Activated T-helper 9 cell treated with anti-CD3 and anti-CD28 coated beads, Interleukin-2, amount 50 U/mL, for 16 hours (primary cell): ENCODE results near the gene CD244.
A peak's percentile ranks its signal among the peaks of the same experiment; 100 is the strongest.
"Not testable (repeated sequence)": the region's sequence is repeated elsewhere in the genome, so short reads cannot be mapped to it uniquely, and the experiment has no call there.

Experiments
- DNase-seq: peaks from one replicate; pipeline ENCODE4 v3.0.0-alpha.2; 2020; ENCODE audit warnings: low read depth

CD244 gene

DNA sequence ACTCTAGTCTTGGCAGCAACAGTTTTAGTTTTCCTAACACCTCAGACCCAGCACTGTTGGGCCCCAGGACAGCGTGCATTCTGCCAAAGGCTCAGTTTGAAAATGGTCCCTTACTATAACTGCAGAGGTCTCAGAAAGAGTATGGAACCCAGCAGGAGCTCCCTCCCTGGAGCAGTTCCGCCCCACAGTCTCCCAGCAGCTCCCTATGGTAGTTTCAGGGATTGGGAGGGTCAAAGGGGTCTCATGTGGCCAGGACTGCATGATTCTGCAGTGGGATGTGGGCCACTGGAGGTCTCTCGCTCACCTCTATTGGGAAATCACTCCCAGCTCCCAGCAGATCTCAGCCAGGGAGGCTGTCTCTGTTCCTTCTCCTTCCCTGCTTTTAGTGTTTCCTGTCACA is 54.4 kb downstream of the CD244 start:
- DNase-seq: no peak

DNA sequence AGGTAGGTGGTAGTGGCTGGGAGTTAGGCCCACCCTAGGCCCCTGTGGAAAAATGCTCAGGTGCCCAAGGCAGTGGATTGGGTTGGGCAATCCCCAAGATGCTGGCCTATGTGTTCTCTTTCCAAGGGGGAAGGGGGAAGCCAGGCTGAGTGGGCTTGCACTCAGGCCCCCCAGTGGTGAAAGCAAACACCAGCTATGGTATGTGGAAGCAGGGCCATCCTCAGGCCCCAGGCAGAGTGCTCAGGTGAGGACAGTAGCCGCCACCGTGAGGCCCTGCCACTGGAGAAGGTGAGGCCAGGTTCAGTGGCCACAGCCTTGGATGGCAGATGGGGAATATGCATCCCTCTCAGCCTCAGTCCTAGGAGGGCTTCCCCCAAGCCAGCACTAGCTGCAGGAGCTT is 54.9 kb downstream of the CD244 start:
- DNase-seq: no peak

DNA sequence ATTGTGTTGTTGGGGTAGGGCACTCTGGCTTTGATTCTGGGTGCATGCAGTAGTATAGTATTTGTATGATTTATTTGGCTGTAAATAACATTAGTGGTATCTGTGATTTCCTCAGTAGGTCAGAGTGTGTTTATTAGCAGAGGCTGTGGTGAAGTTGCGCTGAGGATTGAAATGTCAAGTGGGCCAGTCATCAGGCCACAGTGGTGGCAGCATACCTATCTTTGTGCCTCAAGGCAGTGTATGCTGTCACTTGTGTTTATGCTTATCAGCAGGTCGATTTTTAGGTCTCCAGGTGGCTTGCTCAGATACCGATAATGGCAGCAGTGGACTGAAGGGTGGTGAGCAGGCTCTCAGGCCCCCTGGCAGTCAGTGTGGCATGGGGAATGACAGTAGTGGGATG is 55.4 kb downstream of the CD244 start:
- DNase-seq: no peak

DNA sequence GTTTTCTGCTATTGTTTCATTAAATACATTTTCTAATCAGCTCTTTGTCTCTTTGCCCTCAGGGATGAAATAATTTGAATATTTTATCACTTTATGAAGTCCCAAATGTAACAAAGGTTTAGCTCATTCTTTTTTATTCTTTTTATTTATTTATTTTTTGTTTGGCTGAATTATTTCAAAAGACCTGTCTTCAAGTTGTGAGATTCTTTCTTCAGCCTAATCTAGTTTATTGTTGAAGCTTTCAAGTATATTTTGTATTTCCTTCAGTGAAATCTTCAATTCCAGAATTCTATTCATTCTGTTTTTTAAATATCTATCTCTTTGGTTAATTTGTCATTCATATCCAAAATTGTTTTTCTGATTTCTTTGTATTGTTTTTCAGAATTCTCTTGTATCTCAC is 55.9 kb downstream of the CD244 start:
- no peak for DNase-seq

DNA sequence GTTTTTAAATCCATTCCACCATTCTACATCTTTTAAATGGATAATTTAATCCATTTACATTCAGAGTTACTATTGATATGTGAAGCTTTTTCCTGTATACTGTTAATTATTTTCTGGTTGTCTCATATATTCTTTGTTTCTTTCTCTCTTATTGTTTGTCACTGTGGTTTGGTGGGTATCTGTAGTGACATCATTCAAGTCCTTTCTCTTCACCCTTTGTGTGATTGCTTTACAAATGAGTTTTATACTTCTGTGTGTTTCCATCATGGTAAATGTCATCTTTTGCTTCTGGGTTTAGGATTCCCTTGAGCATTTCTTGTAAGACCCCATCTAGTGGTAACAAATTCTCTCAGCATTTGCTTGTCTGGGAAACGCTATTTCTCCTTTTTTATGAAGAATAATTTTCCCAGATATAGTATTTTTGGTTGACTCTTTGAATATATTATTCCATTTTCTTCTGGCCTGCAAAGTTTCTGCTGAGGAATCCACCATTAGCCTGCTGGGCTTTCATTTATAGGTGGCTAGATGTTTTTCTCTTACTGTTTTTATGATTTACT is 56.5 kb downstream of the CD244 start:
- no peak for DNase-seq

DNA sequence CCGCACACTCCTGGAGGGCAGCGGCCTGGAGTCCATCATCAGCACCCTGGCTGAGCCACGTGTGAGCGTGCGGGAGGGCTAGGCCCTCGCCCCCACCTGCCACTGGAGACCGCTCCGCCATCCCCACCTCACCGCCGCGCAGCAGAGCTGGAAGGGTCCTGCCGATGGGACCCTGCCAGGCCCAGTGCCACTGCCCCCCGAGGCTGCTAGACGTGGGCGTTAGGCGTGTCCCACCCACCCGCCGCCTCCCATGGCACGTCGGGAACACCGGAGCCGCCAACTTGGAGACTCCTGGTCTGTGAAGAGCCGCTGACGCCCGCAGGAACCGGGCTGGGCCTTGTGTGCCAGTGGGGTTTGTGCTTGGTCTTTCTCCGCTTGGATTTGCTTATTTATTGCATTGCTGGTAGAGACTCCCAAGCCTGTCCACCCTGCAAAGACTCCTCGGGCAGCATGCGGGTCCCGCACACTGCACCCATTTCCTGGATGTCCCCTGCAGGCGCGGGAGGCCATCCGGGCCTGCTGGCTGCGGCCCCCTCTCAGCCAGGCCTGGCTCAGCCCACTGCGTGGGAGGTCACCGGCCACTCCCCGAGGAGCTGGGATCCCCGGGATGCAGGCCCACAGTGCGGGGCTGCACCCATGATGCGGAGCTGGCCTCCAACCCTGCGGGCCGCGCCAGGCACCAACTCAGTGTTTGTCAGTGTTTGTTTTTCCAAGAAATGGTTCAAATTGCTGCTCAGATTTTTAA is 60.7 kb downstream of the CD244 start:
- DNase-seq: no peak

DNA sequence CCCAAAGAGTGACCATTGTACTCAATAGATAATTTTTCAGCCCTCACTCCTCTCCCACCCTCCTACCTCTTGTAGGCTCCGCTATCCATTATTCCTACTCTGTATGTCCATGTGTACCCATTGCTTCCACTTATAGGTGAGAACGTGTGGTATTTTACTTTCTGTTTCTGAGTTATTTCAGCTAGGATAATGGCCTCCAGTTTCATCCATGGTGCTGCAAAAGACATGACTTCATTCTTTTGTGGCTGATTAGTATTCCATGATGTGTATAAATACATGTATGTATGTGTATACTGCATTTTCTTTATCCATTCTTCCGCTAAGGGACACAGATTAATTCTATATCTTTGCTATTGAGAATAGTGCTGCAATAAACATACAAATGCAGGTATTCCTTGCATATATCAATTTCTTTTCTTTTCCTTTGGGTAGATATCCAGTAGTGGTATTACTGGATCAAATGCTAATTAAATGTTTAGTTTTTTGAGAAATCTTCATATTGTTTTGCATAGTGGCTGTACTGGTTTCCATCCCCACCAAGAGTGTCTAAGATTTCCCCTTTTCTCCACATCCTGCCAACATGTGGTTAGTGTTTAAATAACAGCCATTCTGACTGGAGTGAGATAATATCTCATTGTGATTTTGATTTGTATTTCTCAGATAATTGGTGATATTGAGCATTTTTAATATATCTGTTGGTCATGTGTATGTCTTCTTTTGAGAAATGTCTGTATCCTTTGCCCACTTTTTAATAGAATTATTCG is 61.9 kb downstream of the CD244 start:
- DNase-seq: no peak

DNA sequence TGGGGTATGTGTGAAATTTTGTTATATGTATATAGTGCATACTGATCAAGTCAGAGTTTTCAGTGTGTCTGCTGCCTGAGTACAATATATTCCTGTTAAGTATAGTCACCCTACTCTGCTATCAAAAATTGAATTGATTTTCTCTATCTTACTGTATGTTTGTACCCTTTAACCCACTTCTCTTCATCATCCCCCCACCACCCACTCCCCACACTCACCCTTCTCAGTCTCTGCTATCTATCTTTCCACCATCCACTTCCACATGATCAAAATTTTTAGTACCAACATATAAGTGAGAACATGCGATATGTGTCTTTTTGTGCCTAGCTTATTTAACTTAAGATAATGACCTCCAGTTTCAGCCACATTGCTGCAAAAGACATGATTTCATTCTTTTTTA is 62.5 kb downstream of the CD244 start:
- no peak for DNase-seq

DNA sequence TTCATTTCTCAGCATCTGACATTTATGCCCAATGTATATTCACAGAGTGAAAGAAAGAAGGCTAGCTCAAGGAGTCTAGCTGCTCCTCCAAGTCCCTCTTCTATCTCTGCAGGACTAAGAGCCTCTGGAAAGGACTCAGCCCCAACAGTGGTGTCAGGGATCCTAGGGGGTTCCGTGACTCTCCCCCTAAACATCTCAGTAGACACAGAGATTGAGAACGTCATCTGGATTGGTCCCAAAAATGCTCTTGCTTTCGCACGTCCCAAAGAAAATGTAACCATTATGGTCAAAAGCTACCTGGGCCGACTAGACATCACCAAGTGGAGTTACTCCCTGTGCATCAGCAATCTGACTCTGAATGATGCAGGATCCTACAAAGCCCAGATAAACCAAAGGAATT is 63.0 kb downstream of the CD244 start:
- DNase-seq: no peak

DNA sequence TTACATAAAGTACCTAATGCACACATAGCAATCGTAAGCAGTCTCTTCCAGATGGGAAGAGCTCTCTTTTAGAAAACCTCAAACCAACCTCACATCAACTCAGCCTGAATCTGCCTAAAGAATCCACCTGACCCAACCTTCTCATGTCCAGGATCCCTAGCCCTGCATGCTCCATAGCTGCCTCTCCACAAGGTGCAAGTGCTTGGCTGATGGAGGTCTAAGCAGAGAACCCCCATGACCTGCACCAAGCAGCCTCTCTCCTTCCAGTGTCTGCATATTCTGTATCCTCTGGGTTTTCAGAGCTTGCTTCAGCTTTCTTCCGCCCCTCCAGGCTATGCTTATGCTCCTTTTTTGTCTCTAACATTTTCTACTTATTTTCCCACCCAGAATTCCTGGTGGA is 64.2 kb downstream of the CD244 start:
- DNase-seq: no peak

DNA sequence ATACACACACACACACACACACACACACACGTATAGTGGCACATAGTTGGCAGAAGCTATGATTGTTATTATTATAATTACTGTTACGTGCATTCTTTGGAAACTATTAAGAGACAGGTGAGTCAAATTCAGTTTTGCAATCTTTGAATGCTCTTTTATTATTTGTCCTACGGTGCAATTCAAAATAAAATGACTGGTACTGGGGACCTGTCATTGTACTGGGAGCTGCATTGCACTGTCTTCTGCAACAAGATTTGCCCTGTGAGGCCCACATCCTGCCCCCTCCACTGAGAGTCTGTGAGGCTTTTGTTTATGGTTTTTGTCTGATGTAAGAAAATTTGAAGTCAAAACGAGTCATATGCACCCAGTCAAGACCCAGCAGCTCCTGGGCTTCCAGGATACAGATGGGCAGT is 64.8 kb downstream of the CD244 start:
- peak; percentile 30 for DNase-seq

DNA sequence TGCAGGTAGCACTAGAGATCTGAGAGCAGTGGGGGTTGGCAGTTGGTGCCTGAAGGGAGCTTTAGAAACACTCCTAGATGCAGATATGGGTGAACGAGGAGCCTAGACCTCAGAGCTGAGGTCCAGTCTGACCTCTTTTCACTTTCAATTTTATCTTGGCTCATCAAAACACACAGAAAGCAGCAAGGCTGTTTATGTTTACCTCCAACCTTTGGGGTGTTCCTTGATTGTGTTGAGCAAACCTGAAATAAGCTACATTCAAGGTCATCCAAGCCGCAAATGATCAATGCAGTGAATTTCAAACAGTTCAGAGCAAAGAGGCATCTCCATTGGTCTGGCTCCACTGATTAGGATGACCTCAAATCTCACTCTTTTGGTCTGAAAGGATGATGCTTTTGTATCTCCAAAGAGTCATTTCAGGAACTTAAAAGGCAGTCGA is 65.4 kb downstream of the CD244 start:
- DNase-seq: no peak

DNA sequence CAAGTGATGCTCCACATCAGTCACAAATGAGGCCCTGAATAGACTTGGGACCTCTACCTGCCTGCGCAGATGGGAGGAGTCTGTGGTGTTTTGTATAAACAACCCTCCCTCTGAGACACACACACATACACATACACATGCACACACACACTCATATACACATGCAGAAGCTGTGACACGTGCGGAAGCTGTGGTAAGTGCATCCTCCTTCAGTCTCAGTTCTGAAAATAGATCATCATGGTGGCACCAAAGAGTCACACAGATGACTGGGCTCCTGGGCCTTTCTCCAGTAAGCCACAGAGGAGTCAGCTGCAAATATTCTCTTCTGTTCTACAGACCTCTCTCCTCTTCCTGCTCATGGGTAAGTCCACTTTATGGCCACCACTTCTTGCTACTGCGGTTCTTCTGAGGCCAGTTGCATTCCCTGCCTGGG is 66.7 kb downstream of the CD244 start, which contains the start of gene LY9:
Gene LY9, plus strand, starts transcription at position 224 of the 433 bp plus-strand sequence. Its CDS starts 14 bp downstream, at position 238.
- peak; percentile 67 for DNase-seq

DNA sequence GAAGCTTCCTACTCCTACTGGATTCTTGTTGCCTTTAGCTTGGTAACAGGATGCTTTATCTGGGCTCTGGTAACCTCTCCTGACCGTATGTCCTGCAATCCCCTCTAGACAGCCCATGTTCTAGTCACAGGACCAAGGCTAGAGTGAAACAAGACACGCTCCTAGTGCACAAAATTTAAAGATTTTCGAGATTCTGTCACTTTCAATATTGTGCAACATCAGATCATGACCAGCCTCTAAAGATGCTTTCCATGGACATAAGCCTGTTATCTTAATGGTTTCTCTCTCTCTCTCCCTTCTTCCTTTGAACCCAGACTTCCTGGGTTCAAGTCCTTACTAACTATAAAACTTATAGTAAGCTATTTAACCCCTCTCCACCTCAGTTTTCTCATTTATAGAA is 68.3 kb downstream of the CD244 start:
- no peak for DNase-seq

DNA sequence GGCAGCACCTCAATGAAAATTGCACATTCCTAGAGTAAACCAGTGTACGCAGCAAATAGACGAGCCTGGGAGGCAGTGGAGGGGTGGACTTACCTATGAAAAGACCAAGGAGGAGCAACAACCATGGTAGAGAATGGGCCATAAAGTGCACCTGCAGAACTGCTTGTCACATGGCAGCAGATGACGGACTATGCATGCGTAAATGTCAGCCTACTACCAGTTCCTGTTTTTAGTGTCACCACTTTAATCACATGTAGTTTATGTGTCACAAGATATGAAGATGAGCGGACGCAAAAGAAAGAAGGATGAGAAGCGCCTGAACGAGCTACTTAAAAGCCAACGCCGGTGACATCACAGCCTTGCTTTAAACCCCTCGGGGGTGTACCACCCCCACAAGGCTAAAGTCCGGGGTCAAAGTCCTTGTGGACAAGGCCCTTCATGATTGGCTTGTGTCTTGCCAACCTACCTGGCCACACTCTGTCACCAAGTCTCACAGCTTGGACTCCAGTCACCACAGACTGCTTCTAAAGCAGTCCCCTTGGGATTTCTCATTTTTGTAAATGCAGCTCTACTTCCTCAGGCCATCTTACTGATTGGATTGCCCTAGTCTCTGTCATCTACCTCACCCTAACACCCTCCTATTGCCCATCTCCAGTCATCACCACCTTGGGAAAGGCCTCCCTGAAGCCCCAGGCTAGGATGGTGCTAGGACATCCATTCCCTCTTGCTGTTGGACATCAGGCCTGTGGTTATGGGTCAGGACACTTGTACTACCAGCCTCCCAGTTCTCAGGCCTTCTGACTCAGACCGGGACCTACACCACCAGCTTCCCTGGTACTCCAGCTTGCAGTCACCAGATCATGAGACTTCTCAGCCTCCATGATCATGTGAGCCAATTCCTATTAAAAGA is 72.7 kb downstream of the CD244 start:
- no peak for DNase-seq

DNA sequence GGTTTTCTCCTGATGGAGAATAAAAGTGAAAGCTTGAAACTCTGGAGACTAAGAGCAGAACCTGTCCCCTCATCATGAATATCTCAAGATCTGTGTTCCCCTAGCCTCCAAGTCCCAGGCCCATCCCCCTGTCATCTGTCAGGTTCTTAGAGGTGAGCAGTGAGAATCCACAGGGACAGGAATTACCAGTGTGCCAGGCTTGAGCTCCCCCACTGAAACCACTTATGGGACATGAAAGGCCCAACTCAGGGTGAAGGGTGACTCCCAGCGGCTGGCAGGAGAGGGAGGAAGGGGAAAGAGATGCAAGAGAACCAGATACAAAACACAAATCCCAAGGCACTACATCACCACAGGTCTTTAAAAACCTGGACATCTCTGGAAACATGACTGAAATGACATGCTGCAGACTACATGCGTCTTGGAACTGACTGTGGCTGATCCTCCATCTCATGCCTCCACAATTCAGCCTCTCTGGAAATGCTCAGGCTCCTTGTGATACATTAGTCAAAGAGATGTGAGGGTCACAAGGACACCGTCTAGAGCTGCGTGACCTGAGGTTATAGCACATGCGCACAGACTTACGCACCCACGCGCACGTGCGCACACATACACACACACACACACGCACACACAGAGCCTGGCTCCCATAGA is 73.5 kb downstream of the CD244 start:
- no peak for DNase-seq

DNA sequence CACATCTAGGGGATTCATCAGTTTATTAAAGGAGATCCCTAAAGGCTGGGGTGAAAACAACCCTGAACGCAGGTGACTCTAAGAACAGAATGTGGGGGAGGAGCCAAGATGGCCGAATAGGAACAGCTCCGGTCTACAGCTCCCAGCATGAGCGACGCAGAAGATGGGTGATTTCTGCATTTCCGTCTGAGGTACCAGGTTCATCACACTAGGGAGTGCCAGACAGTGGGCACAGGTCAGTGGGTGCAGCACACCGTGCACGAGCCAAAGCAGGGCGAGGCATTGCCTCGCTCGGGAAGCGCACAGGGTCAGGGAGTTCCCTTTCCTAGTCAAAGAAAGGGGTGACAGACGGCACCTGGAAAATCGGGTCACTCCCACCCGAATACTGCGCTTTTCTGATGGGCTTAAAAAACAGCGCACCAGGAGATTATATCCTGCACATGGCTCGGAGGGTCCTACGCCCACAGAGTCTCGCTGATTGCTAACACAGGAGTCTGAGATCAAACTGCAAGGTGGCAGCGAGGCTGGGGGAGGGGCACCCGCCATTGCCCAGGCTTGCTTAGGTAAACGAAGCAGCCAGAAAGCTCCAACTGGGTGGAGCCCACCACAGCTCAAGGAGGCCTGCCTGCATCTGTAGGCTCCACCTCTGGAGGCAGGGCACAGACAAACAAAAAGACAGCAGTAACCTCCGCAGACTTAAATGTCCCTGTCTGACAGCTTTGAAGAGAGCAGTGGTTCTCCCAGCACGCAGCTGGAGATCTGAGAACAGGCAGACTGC is 79.5 kb downstream of the CD244 start:
- not testable (repeated sequence) for DNase-seq

DNA sequence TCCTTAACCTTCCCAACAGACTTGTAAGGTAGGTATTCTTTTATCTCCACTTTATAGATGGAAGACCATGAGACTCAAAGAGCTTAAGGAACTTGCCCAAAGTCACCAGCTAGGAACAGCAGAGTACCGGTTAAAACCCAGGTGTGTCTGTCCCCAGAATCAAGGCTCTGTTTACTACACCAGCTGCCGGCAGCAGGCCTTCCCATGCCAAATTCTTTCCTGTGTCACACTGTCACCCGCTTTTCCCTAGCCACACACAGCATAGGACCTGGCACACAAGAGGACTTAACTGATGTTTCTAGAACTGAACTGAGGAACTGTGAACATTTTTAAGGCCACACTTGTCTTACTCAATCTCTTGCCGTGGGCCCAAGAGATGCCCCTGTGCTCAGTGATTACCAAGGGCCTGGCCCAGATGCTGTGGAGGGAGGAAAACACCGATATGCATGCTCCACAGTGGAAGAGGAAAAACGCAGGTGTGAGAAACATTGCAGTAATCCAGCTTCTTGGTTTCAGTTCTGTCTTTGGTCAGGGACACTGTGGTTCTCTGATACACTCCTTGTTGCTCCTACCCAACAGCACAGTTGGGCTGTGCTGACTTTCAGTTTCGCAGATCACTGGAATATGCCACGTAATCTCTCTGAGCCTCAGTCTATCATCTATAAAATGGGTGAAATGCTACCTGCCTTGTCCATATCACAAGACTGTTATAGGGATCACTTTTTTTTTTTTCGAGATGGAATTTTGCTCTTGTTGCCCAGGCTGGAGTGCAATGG is 80.6 kb downstream of the CD244 start:
- no peak for DNase-seq

DNA sequence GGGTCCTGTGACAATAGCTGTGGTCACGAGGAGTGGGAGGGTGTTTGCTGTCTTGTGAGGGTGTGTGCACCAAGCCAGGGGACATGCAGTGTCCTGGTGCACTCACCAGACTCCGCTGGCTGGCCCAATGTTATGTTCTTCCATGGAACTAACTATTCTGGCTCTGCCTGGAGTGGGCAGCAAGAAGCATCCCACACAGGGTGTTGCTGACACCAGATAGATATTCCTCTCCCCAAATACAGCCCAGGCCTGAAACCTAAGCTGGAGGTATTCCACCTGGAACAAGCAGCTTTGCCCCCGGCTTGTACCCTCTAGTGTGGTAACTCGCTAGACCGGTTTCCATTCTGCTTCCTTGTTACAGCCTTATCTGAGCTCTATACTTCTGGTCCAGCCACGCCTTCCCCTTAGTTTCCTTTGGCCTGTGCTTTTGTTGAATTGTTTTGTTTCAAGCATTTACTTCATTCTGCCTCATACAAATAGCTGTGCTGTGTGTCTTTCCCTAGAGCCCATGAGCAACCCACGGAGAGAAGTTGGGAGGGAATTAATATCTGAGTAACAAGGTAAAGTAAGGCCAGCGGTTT is 81.4 kb downstream of the CD244 start:
- no peak for DNase-seq

DNA sequence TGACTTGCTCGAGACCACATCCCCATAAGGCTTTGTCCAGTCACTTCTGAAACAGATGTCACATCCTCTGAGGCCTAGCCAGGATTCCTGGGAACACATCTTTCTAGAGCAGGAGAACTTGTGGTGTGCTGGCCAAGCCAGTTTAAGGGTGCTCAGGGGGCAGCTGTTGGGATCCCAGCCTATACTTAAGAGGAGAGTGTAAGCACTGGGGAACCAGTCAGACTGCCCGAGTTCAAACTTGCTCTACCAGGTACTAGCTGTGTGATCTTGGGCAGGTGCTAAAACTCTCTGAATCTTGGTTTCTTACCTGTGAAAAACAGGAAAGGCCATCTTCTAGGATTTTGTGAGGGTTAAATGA is 82.3 kb downstream of the CD244 start:
- DNase-seq: no peak
